Chondrocyte (in vitro differentiated cells): ENCODE data around the gene TP63. TPM values are rescaled to one million over a fixed set of nuclear protein-coding genes. Genes with fewer than 3 reads are reported as not detected.
"Not testable (repeated sequence)": the region's sequence is repeated elsewhere in the genome, so short reads cannot be mapped to it uniquely, and the experiment has no call there.

Experiments used
- DNase-seq: peaks from one replicate; pipeline ENCODE4 v3.0.0; 2021; ENCODE audit warnings: mixed read lengths, low spot score
- H3K27ac Mint-ChIP-seq: one replicate; pipeline ENCODE4 v1.8.0; 2021; ENCODE audit warnings: mild to moderate bottlenecking, moderate library complexity, mixed read lengths; ENCODE audit not compliant: unreplicated experiment
- H3K27me3 Mint-ChIP-seq: 2 replicates; pipeline ENCODE4 v1.8.0; 2021; ENCODE audit warnings: low read depth, mixed read lengths
- H3K36me3 Mint-ChIP-seq: 2 replicates; pipeline ENCODE4 v1.8.0; 2021; ENCODE audit warnings: low read depth, mixed read lengths
- H3K4me1 Mint-ChIP-seq: 2 replicates; pipeline ENCODE4 v1.8.0; 2021; ENCODE audit warnings: low read depth, mild to moderate bottlenecking, mixed read lengths
- H3K4me3 Mint-ChIP-seq: one replicate; pipeline ENCODE4 v1.8.0; 2021; ENCODE audit warnings: mild to moderate bottlenecking, moderate library complexity, mixed read lengths; ENCODE audit not compliant: unreplicated experiment
- H3K9me3 Mint-ChIP-seq: 2 replicates; pipeline ENCODE4 v1.8.0; 2021; ENCODE audit warnings: low read depth, mixed read lengths
- CTCF ChIP-seq: fragments of 200-600 bp; sonication (generic); IDR thresholded peaks from 2 replicates; pipeline ENCODE4 v1.5.0; 2021; ENCODE audit warnings: antibody characterized with exemption, mild to moderate bottlenecking, moderate library complexity
- total RNA-seq: library from RNA; stranded (reverse); gene quantifications from 3 replicates; pipeline ENCODE4 v1.2.1, GENCODE V29; 2021

The TP63 gene
- total RNA-seq, 1 donor from 2014 or later, result not detected

GRCh38 chr3:189748046-189748445, 116.9 kb downstream of the TP63 start:
- Mint-ChIP-seq H3K4me1 (no peaks in the 10 kb centered on the region), H3K27ac (no peak overlapping the region), H3K36me3 (peaks cover 2% of the 10 kb centered on the region), H3K27me3 (no peaks in the 10 kb centered on the region), H3K4me3 (no peak overlapping the region), H3K9me3 (peaks cover 23% of the 10 kb centered on the region)
- DNase-seq, result no peak
- TF ChIP-seq CTCF, result no peak

GRCh38 chr3:189750972-189751371, 119.8 kb downstream of the TP63 start:
- H3K36me3 Mint-ChIP-seq, H3K27me3 Mint-ChIP-seq, H3K4me1 Mint-ChIP-seq, H3K27ac Mint-ChIP-seq, H3K4me3 Mint-ChIP-seq, DNase-seq: not testable (repeated sequence)
- peaks cover 14% of the 10 kb centered on the region for H3K9me3 Mint-ChIP-seq

- Mint-ChIP-seq H3K4me3 (no peak overlapping the region), H3K4me1 (no peaks in the 10 kb centered on the region), H3K36me3 (no peaks in the 10 kb centered on the region), H3K27me3 (peaks cover 8% of the 10 kb centered on the region), H3K27ac (no peak overlapping the region), H3K9me3 (peaks cover 9% of the 10 kb centered on the region)
- TF ChIP-seq CTCF, result no peak
- DNase-seq, result no peak
Observed at GRCh38 chr3:189754356-189754755, 123.2 kb downstream of the TP63 start.

- Mint-ChIP-seq H3K27ac (no peak overlapping the region), H3K4me3 (no peak overlapping the region), H3K27me3 (peaks cover 9% of the 10 kb centered on the region)
Observed at GRCh38 chr3:189756582-189757078, 125.4 kb downstream of the TP63 start.

GRCh38 chr3:189758186-189758585, 127.0 kb downstream of the TP63 start:
- no peak overlapping the region for H3K27ac Mint-ChIP-seq
- H3K9me3 Mint-ChIP-seq, result peaks cover 20% of the 10 kb centered on the region
- no peaks in the 10 kb centered on the region for H3K4me1 Mint-ChIP-seq
- no peak for TF ChIP-seq CTCF
- peaks cover 3% of the 10 kb centered on the region for H3K36me3 Mint-ChIP-seq
- H3K27me3 Mint-ChIP-seq, result peaks cover 11% of the 10 kb centered on the region
- H3K4me3 Mint-ChIP-seq, result no peak overlapping the region
- DNase-seq, result no peak

More at GRCh38 chr3:189756582-189757078, 125.4 kb downstream of the TP63 start:
- peaks cover 22% of the 10 kb centered on the region for H3K9me3 Mint-ChIP-seq
- no peak for DNase-seq
- no peak for TF ChIP-seq CTCF
- no peaks in the 10 kb centered on the region for H3K4me1 Mint-ChIP-seq
- peaks cover 2% of the 10 kb centered on the region for H3K36me3 Mint-ChIP-seq

GRCh38 chr3:189766416-189766815, 135.2 kb downstream of the TP63 start:
- no peak overlapping the region for H3K4me3 Mint-ChIP-seq
- H3K36me3 Mint-ChIP-seq, result peaks cover 2% of the 10 kb centered on the region
- no peaks in the 10 kb centered on the region for H3K4me1 Mint-ChIP-seq
- no peak for DNase-seq
- H3K9me3 Mint-ChIP-seq, result peaks cover 4% of the 10 kb centered on the region
- H3K27me3 Mint-ChIP-seq, result peaks cover 11% of the 10 kb centered on the region
- no peak for TF ChIP-seq CTCF
- H3K27ac Mint-ChIP-seq, result no peak overlapping the region
